DND-41 (cell line): ENCODE measurements around the gene SRP54.
A peak's percentile ranks its signal among the peaks of the same experiment; 100 is the strongest.

Experiments
- ATAC-seq: fragments of 200-7000 bp; cut with Tn5 transposase; 3 replicates; pipeline ENCODE4 v1.9.1; 2021; ENCODE audit warnings: low read depth; ENCODE audit not compliant: insufficient read depth
- DNase-seq: peaks from one replicate; pipeline ENCODE4 v3.0.0-alpha.2; 2020
- H2AFZ ChIP-seq: 2 replicates; pipeline ENCODE4 v1.6.0; 2012; ENCODE audit warnings: low read depth, low read length
- H3K27ac ChIP-seq: 2 replicates; pipeline ENCODE4 v1.5.1; 2012; ENCODE audit warnings: low read length, inconsistent platforms
- H3K27me3 ChIP-seq: fragments of 200-600 bp; sonication (generic); 2 replicates; pipeline ENCODE4 v1.6.0; 2012; ENCODE audit warnings: low read length, mild to moderate bottlenecking, inconsistent platforms; ENCODE audit not compliant: insufficient read depth, poor library complexity
- H3K36me3 ChIP-seq: 2 replicates; pipeline ENCODE4 v1.5.1; 2012; ENCODE audit warnings: low read length, inconsistent platforms; ENCODE audit not compliant: insufficient read depth
- H3K4me1 ChIP-seq: 2 replicates; pipeline ENCODE4 v1.5.1; 2012; ENCODE audit warnings: mild to moderate bottlenecking, low read length; ENCODE audit not compliant: insufficient read depth
- H3K4me2 ChIP-seq: 2 replicates; pipeline ENCODE4 v1.6.0; 2012; ENCODE audit warnings: mild to moderate bottlenecking, moderate library complexity, low read length, inconsistent platforms; ENCODE audit not compliant: insufficient read depth
- H3K4me3 ChIP-seq, 2 experiments: fragments of 200-600 bp in 1 of 2; shearing (Covaris generic) in 1 of 2; 2 replicates each; pipeline ENCODE4 v1.5.1; 2012 to 2016; ENCODE audit warnings: inconsistent platforms in 2 of 2, low read length in 2 of 2, mild to moderate bottlenecking in 2 of 2, low read depth in 1 of 2, moderate library complexity in 1 of 2
- H3K79me2 ChIP-seq: 2 replicates; pipeline ENCODE4 v1.6.0; 2012; ENCODE audit warnings: low read length, inconsistent platforms; ENCODE audit not compliant: insufficient read depth
- H3K9ac ChIP-seq: 2 replicates; pipeline ENCODE4 v1.6.0; 2012; ENCODE audit warnings: low read depth, mild to moderate bottlenecking, inconsistent platforms, low read length, moderate library complexity
- H3K9me3 ChIP-seq: 2 replicates; pipeline ENCODE4 v1.5.1; 2012; ENCODE audit warnings: low read length, moderate library complexity, mild to moderate bottlenecking, inconsistent platforms; ENCODE audit not compliant: insufficient read depth, severe bottlenecking
- H4K20me1 ChIP-seq: 2 replicates; pipeline ENCODE4 v1.6.0; 2012; ENCODE audit warnings: low read length; ENCODE audit not compliant: insufficient read depth
- EZH2 ChIP-seq: IDR thresholded peaks from 3 replicates; pipeline ENCODE4 v1.6.1; 2012; ENCODE audit warnings: borderline replicate concordance, low read depth, mild to moderate bottlenecking, moderate library complexity, low read length, inconsistent platforms; ENCODE audit not compliant: severe bottlenecking
- TF ChIP-seq, protein P1 (sequence below): IDR thresholded peaks from 2 replicates; pipeline ENCODE4 v1.5.1; 2012; ENCODE audit warnings: borderline replicate concordance, low read length, moderate library complexity, mild to moderate bottlenecking; ENCODE audit not compliant: poor library complexity, severe bottlenecking; ENCODE audit errors: extremely low read depth

Gene SRP54

GRCh38 chr14:34987180-34987579 lies 4.4 kb downstream of the SRP54 start:
- no peak overlapping the region for H3K9ac ChIP-seq
- no peak overlapping the region for H3K4me3 ChIP-seq
- H3K79me2 ChIP-seq, result peaks cover 87% of the 10 kb centered on the region
- no peak for DNase-seq
- H4K20me1 ChIP-seq, result peaks cover 4% of the 10 kb centered on the region; the same call in 1 of the 2 replicates
- no peak overlapping the region for H3K27ac ChIP-seq
- peaks cover 5% of the 10 kb centered on the region; the same call in 1 of the 2 replicates for H3K36me3 ChIP-seq
- no peak for TF ChIP-seq EZH2
- TF ChIP-seq, protein P1, sequence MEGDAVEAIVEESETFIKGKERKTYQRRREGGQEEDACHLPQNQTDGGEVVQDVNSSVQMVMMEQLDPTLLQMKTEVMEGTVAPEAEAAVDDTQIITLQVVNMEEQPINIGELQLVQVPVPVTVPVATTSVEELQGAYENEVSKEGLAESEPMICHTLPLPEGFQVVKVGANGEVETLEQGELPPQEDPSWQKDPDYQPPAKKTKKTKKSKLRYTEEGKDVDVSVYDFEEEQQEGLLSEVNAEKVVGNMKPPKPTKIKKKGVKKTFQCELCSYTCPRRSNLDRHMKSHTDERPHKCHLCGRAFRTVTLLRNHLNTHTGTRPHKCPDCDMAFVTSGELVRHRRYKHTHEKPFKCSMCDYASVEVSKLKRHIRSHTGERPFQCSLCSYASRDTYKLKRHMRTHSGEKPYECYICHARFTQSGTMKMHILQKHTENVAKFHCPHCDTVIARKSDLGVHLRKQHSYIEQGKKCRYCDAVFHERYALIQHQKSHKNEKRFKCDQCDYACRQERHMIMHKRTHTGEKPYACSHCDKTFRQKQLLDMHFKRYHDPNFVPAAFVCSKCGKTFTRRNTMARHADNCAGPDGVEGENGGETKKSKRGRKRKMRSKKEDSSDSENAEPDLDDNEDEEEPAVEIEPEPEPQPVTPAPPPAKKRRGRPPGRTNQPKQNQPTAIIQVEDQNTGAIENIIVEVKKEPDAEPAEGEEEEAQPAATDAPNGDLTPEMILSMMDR, result no peak
- peaks cover 27% of the 10 kb centered on the region for H3K4me1 ChIP-seq
- H3K4me2 ChIP-seq, result peak overlapping the region; percentile 5; the same call in 1 of the 2 replicates
- no peak overlapping the region for H2AFZ ChIP-seq
- no peaks in the 10 kb centered on the region for H3K27me3 ChIP-seq
- H3K9me3 ChIP-seq, result no peaks in the 10 kb centered on the region
- no peak for ATAC-seq

DNA sequence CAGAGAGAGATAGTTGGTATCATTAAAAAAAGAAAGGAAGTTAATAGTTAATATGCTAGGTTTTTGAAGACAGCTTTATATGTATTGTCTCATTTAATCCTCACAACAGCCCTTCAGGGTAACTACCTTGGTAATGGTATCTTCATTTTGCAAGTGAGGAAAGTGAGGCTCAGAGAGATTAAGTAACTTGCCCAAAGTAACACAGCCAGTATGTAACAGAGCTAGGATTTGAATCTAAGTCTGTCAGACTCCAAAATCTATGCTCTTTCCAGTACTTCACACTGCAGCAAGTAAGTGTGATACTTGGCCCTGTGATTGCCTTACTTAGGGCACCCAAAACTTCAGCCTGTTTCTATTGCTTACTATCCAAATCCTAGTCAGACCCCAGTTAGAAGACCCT lies 7.0 kb downstream of the SRP54 start:
- H3K36me3 ChIP-seq, result 0 out of 2 replicates have a peak, but pooled peaks cover 2% of the 10 kb centered on the region
- no peak overlapping the region for H3K4me3 ChIP-seq
- peaks cover 85% of the 10 kb centered on the region for H3K79me2 ChIP-seq
- DNase-seq, result no peak
- H3K4me1 ChIP-seq, result peaks cover 13% of the 10 kb centered on the region
- H3K9ac ChIP-seq, result no peak overlapping the region
- H3K9me3 ChIP-seq, result no peaks in the 10 kb centered on the region
- no peaks in the 10 kb centered on the region for H3K27me3 ChIP-seq
- H3K4me2 ChIP-seq, result no peak overlapping the region
- ATAC-seq, result no peak
- no peak overlapping the region for H3K27ac ChIP-seq
- H2AFZ ChIP-seq, result no peak overlapping the region
- TF ChIP-seq, protein P1, result no peak
- no peak for TF ChIP-seq EZH2
- H4K20me1 ChIP-seq, result peaks cover 4% of the 10 kb centered on the region; the same call in 1 of the 2 replicates

DNA sequence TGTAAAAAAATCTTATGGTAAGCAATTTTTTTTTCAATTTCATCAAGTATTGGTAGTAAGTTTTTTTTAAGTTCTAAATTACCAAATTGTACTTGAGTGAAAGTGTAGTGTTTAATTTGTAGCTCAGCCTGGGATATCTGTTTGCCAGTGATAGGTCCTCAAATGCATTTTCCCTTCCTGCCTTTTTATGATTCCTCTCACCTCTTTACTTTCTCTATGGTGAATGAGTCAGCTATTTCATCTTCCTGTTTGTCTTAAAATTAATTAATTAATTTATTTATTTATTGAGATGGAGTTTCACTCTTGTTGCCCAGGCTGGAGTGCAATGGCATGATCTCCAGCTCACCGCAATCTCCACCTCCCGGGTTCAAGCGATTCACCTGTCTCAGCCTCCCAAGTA lies 10.6 kb downstream of the SRP54 start:
- no peak for ATAC-seq
- H3K9ac ChIP-seq, result no peak overlapping the region
- no peaks in the 10 kb centered on the region for H4K20me1 ChIP-seq
- no peak overlapping the region for H3K4me3 ChIP-seq
- TF ChIP-seq EZH2, result no peak
- TF ChIP-seq, protein P1, result no peak
- peaks cover 85% of the 10 kb centered on the region for H3K79me2 ChIP-seq
- H3K9me3 ChIP-seq, result no peaks in the 10 kb centered on the region
- peaks cover 11% of the 10 kb centered on the region for H3K36me3 ChIP-seq
- H3K4me1 ChIP-seq, result peaks cover 9% of the 10 kb centered on the region; the same call in 1 of the 2 replicates
- H3K27me3 ChIP-seq, result no peaks in the 10 kb centered on the region
- DNase-seq, result no peak
- no peak overlapping the region for H3K4me2 ChIP-seq
- no peak overlapping the region for H3K27ac ChIP-seq
- no peak overlapping the region for H2AFZ ChIP-seq
